Liver (tissue), 3 donors: Measurements from ENCODE around the gene KLF2.

Source experiments
- ATF3 ChIP-seq: IDR thresholded peaks from 2 replicates; pipeline ENCODE4 v1.6.1; 2016; ENCODE audit warnings: antibody characterized with exemption
- EGR1 ChIP-seq, 2 donors: IDR thresholded peaks; 2 replicates each; pipeline ENCODE4 v1.6.1; 2016 to 2018; ENCODE audit warnings: antibody characterized with exemption in 2 of 2, low read depth in 2 of 2
- FOXA1 ChIP-seq: IDR thresholded peaks from 2 replicates; pipeline ENCODE4 v1.6.1; 2016; ENCODE audit warnings: antibody characterized with exemption
- GABPA ChIP-seq, 2 donors: IDR thresholded peaks in 1 of 2; conservative IDR thresholded peaks in 1 of 2; 2 replicates each; pipeline ENCODE4 v1.6.1; 2016; ENCODE audit warnings: antibody characterized with exemption in 2 of 2, mild to moderate bottlenecking in 1 of 2, moderate library complexity in 1 of 2
- JUND ChIP-seq, 2 donors: IDR thresholded peaks; 2 replicates each; pipeline ENCODE4 v1.6.1; 2016; ENCODE audit warnings: antibody characterized with exemption in 2 of 2
- MAX ChIP-seq: IDR thresholded peaks from 2 replicates; pipeline ENCODE4 v1.6.1; 2016; ENCODE audit warnings: antibody characterized with exemption
- RAD21 ChIP-seq, 2 donors: IDR thresholded peaks; 2 replicates each; pipeline ENCODE4 v1.6.1; 2016; ENCODE audit warnings: antibody characterized with exemption in 2 of 2, mild to moderate bottlenecking in 2 of 2
- REST ChIP-seq: IDR thresholded peaks from 2 replicates; pipeline ENCODE4 v1.6.1; 2016; ENCODE audit warnings: antibody characterized with exemption, mild to moderate bottlenecking
- RXRA ChIP-seq, 2 donors: IDR thresholded peaks; 2 replicates each; pipeline ENCODE4 v1.6.1; 2017 to 2018; ENCODE audit warnings: antibody characterized with exemption in 2 of 2, mild to moderate bottlenecking in 1 of 2
- SP1 ChIP-seq: IDR thresholded peaks from 2 replicates; pipeline ENCODE4 v1.6.1; 2018; ENCODE audit warnings: antibody characterized with exemption, mild to moderate bottlenecking
- TAF1 ChIP-seq: conservative IDR thresholded peaks from 2 replicates; pipeline ENCODE4 v1.6.1; 2016; ENCODE audit warnings: antibody characterized with exemption, mild to moderate bottlenecking
- YY1 ChIP-seq: IDR thresholded peaks from 2 replicates; pipeline ENCODE4 v1.6.1; 2016; ENCODE audit warnings: antibody characterized with exemption, mild to moderate bottlenecking
- TF ChIP-seq, protein P1 (sequence below): fragments of 150-350 bp; IDR thresholded peaks from 2 replicates; pipeline ENCODE4 v1.5.1; 2017; ENCODE audit warnings: improper control_type of control experiment, low read depth, low read length; ENCODE audit not compliant: missing input control
- TF ChIP-seq, protein P2 (sequence below): IDR thresholded peaks from 2 replicates; pipeline ENCODE4 v1.6.1; 2016; ENCODE audit warnings: antibody characterized with exemption
- donor health status: healthy.
- donor health status: healthy.

DNA sequence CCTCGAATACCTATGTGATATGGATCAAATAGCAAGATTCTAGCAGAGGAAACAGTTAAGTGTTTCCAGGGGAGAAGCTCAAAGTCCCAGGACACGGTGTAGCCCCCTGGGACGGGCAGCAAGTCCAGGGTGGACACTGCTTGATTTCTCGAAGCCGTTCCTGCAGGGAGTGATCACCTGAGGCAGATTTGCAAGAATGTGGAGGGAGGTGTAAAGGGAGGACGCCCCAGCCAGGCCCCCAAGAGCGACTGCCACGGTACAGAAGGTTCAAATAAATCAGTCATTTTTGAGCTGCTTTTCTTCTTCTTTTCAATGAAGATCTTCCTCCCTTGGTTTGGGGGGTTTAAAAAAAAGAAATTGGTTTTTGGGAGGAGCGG lies 41.4 kb downstream of the KLF2 start:
- TF ChIP-seq, protein P1, sequence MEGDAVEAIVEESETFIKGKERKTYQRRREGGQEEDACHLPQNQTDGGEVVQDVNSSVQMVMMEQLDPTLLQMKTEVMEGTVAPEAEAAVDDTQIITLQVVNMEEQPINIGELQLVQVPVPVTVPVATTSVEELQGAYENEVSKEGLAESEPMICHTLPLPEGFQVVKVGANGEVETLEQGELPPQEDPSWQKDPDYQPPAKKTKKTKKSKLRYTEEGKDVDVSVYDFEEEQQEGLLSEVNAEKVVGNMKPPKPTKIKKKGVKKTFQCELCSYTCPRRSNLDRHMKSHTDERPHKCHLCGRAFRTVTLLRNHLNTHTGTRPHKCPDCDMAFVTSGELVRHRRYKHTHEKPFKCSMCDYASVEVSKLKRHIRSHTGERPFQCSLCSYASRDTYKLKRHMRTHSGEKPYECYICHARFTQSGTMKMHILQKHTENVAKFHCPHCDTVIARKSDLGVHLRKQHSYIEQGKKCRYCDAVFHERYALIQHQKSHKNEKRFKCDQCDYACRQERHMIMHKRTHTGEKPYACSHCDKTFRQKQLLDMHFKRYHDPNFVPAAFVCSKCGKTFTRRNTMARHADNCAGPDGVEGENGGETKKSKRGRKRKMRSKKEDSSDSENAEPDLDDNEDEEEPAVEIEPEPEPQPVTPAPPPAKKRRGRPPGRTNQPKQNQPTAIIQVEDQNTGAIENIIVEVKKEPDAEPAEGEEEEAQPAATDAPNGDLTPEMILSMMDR, result no peak
- TF ChIP-seq JUND (IDR thresholded peaks at IDR 0.05), result no peak
- no peak for TF ChIP-seq RAD21 (IDR thresholded peaks at IDR 0.05)
- TF ChIP-seq EGR1 (IDR thresholded peaks at IDR 0.05; ENCODE audit: low read depth in 2 of 2), result no peak
- TF ChIP-seq YY1, result no peak
- no peak for TF ChIP-seq ATF3
- TF ChIP-seq MAX, result no peak
- no peak for TF ChIP-seq GABPA (IDR thresholded peaks at IDR 0.05 in 1 of 2, conservative IDR thresholded peaks at IDR 0.05 in 1 of 2)
- TF ChIP-seq REST, result no peak
- no peak for TF ChIP-seq FOXA1
- TF ChIP-seq TAF1, result no peak
- TF ChIP-seq, protein P2, sequence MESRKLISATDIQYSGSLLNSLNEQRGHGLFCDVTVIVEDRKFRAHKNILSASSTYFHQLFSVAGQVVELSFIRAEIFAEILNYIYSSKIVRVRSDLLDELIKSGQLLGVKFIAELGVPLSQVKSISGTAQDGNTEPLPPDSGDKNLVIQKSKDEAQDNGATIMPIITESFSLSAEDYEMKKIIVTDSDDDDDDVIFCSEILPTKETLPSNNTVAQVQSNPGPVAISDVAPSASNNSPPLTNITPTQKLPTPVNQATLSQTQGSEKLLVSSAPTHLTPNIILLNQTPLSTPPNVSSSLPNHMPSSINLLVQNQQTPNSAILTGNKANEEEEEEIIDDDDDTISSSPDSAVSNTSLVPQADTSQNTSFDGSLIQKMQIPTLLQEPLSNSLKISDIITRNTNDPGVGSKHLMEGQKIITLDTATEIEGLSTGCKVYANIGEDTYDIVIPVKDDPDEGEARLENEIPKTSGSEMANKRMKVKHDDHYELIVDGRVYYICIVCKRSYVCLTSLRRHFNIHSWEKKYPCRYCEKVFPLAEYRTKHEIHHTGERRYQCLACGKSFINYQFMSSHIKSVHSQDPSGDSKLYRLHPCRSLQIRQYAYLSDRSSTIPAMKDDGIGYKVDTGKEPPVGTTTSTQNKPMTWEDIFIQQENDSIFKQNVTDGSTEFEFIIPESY, result no peak
- TF ChIP-seq RXRA (IDR thresholded peaks at IDR 0.05), result no peak
- TF ChIP-seq SP1, result no peak
